HG03064 (cell line): ENCODE results near the gene ADAMTS18.
"Not testable (repeated sequence)": the region's sequence is repeated elsewhere in the genome, so short reads cannot be mapped to it uniquely, and the experiment has no call there.

ENCODE experiments used
- ATAC-seq: cut with Tn5 transposase; IDR thresholded peaks from one replicate; pipeline ENCODE4 v1.9.1; 2021; ENCODE audit warnings: low read depth; ENCODE audit not compliant: unreplicated experiment

The ADAMTS18 gene, protein sequence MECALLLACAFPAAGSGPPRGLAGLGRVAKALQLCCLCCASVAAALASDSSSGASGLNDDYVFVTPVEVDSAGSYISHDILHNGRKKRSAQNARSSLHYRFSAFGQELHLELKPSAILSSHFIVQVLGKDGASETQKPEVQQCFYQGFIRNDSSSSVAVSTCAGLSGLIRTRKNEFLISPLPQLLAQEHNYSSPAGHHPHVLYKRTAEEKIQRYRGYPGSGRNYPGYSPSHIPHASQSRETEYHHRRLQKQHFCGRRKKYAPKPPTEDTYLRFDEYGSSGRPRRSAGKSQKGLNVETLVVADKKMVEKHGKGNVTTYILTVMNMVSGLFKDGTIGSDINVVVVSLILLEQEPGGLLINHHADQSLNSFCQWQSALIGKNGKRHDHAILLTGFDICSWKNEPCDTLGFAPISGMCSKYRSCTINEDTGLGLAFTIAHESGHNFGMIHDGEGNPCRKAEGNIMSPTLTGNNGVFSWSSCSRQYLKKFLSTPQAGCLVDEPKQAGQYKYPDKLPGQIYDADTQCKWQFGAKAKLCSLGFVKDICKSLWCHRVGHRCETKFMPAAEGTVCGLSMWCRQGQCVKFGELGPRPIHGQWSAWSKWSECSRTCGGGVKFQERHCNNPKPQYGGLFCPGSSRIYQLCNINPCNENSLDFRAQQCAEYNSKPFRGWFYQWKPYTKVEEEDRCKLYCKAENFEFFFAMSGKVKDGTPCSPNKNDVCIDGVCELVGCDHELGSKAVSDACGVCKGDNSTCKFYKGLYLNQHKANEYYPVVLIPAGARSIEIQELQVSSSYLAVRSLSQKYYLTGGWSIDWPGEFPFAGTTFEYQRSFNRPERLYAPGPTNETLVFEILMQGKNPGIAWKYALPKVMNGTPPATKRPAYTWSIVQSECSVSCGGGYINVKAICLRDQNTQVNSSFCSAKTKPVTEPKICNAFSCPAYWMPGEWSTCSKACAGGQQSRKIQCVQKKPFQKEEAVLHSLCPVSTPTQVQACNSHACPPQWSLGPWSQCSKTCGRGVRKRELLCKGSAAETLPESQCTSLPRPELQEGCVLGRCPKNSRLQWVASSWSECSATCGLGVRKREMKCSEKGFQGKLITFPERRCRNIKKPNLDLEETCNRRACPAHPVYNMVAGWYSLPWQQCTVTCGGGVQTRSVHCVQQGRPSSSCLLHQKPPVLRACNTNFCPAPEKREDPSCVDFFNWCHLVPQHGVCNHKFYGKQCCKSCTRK (N-terminal part only)

DNA sequence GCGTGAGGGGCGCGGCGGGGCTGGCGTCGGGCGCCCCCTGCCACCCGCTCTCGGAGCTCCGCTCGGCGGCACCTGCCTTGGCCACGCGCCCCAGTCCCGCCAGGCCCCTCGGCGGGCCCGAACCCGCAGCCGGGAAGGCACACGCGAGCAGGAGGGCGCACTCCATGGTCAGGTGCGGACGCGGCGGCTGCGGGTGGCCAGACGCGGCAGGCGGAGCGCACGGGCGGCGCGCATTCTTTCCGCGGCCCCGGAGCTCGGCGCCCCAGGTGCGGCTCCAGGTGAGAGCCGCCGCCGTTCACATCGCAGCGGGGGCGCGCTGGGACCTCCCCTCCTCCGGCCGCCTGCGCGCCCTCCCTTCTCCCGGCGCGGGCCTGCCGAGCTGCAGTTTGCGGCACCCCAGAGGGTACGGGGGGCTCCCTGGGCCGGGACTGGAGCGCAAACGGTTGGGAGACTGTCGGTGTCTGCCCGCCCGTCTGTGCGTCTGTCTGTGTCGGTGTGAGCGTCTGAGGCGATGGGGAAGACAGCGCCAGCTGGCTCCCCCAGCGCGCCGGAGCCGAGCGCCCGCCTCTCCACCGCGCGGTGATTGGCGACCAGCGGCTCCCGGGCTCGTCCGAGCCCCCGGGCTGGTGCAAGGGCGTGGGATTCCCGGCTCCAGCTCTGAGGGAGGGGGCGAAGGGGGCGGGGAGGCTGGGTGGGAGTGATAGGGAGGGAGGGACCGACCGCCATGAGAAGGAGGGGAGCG, at the start of gene ADAMTS18:
Gene ADAMTS18, minus strand, starts transcription at position 505 of the 742 bp plus-strand sequence. Its CDS starts 339 bp downstream, at position 166.
- ATAC-seq, result no peak

DNA sequence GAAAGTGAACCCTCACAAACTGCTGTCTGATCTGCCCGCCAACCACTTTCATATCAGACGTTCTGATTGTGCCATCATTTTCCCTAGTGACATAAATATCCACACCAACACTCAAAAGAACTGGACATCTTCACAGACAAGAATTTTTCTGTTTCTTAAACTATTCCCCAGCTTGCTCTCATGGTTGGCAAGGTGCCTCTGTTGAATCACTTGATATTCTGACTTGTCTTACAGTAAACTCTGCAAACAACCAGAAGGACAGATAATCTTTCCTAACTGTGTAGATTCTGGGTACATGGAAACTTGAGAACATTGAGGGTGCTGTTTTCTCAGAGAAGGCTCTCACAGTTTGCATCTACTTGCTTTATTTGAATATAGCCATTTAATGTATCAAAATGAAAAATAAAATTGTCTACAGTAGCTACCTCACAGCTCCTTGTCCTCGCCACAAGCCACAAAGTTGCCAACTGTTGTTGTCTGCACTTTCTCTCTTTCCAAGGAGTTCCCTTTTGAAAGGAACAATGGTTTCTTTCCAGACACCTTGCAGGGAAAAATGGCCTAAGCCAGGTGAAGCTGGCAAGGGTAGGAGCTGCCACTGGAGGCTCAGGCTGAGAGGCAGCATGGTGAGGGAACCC, 46.0 kb upstream of the ADAMTS18 start:
- ATAC-seq, result no peak

DNA sequence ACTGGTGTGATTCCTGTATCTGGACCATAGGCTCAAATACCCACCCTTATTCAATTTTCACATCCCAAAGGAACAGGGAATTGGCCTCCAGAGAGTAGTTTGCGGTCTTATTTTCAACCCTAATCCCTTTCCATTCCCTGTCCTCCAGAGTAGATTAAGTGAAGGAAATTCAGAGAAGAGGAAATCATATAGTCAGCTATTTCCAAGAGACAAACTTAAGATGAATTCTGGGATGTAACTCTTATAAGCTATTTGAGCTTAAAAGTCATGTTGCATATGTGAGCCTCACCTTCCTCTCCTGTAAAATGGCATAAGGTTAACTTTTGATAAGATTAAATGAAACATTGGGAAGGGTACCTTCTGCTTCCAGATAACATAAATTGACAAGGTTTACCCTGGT, 37.4 kb upstream of the ADAMTS18 start:
- no peak for ATAC-seq

DNA sequence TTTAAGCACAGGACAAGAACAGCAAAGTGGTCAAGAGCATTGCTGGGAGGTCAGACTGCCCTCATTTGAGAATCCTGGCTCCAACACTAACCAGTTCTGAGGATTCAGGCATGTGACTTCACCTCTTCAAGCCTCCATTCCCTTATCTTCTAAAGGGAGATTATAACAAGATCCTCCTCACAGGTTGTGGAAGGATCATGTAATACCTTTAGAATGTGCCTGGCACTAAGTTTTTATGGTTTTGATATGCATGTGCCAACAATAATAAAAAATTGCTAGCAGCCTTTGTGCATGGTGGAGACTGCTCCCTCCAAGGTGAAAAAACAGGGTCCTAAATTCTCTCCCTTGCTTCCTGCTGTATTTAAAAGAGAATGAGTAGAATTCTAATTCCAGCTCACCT, 36.0 kb upstream of the ADAMTS18 start:
- ATAC-seq, result no peak

DNA sequence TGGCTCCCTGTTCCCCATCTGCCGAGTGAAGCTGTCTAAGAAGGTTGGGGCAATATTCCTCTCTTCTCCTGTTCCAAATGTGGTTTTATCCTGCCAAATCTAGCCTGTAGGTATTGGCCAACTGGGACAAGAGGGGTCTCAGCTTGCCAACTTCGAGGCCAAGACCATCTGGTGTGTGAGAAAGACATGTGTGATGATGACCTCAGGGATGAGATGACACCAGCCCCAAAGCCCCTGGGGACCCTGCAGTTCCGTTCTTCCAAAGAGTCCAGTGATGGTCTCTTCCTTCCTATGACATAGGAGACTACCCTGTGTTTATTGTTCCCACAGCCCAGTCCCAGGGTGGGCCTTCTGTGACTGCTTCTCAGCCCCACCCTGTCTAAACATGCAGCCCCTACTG, 34.8 kb upstream of the ADAMTS18 start:
- no peak for ATAC-seq

DNA sequence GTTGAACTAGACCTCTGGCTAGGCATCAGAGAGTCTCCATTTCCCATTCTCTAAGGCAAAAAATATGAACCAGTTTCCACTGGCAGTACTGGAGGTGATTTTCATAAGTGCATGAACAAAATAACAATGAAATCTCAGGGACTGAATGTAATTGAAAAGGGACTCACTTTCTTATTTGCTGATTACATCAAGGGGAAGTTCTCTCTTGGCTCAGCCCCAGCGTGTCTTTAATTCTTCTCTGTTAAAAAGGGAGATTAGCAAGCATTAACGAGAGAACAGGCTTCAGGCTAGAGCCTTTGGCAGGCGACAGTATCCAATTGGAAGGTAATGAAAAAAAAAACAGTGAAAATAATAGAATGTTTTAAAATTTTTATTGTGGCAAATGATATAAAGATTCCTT, 34.0 kb upstream of the ADAMTS18 start:
- no peak for ATAC-seq

DNA sequence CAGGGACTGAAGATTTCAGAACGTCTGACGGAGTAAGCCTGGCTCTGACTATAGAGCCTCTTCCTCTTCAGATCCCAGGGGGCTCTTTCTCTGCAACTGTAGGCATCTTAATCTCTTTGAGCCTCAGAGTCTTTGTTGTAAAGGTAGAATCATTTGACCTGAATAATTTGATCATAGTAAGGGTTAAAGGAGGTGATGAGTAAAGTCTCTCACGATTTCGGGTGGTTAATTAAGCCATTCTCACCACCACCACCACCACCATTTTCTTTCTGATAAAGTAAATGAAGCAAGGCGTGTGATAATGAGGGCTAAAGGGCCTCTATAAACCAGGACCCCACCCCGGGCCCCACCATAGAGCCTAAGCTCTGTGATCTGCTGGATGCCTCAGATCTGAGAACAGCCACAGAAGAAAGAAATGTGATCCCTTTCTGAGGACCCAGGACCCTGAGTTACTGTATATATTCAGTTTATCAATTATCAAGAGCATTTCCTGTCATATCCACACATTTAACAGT, 33.0 kb upstream of the ADAMTS18 start:
- ATAC-seq, result no peak

DNA sequence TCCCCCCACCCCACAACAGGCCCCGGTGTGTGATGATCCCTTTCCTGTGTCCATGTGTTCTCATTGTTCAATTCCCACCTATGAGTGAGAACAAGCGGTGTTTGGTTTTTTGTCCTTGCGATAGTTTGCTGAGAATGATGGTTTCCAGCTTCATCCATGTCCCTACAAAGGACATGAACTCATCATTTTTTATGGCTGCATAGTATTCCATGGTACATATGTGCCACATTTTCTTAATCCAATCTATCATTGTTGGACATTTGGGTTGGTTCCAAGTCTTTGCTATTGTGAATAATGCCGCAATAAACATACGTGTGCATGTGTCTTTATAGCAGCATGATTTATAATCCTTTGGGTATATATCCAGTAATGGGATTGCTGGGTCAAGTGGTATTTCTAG, 28.8 kb upstream of the ADAMTS18 start:
- not testable (repeated sequence) for ATAC-seq

DNA sequence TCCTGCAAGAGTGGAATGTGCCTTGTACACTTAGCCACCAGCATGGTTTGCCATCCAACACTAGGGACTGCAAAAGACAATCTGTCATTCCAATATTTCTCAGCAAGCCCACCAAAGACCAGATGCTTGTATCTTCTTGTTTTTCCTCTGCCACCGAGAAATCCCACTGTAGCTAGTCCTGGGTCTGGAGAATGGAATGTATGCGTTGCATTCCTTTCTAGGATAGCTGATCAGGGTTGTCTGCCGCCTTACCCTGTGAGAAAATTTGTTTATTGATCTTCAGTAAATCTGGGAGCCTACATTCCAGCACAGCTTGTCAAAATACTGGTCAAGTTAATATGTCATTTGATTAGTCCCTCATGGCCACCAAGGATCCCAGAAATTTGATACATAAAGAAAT, 28.1 kb upstream of the ADAMTS18 start:
- no peak for ATAC-seq

DNA sequence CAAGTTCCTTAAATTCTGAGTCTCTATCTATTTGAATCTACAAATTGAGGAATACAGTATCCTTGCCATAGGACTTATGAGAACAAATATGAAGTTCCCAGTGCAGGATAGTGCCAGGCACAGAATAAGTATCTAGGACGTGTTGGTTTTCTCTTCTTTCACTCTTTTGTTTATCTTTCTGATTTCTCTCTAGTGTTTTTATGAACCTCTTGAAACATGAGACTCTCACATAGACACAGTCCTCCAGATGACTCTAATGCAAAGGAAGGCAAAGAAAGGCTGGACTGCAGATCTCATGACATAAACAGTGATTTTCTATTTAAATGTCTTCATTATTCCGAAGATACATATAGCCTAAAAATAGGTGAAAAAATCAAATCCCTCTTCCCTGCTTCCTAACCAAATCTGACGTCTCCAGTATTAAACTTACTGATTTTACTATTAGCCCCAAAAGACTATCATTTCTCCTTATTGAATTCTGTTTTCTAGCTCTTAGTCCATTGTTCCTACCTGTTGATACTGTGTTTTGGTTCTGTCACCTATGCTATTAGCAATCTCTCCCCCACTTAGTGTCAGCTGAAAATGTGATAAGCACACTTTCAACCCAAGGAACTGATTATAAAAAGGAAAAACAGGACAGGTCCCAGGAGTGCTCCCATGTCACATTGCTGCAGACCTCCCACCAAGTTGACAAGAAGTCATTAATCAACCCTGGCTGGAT, 24.9 kb upstream of the ADAMTS18 start:
- ATAC-seq, result no peak

DNA sequence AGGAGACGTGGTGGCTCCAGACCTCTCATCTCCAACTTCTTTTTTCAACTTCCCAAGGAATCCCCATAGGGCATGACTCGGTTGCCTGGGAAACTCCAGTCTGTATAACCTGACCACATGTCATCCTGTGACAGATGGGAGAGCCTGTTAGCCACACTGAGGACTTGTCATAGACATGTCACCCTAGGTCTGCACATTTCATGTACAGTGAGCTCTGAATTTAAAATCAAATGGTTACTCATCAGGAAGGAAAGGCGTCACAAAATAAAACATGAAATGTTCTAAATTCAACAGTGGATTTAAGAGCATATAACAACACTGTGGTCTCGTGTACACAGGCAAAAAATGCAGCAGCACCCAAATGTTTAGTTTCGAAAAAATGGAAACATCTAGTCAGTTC, 22.2 kb upstream of the ADAMTS18 start:
- ATAC-seq, result no peak

DNA sequence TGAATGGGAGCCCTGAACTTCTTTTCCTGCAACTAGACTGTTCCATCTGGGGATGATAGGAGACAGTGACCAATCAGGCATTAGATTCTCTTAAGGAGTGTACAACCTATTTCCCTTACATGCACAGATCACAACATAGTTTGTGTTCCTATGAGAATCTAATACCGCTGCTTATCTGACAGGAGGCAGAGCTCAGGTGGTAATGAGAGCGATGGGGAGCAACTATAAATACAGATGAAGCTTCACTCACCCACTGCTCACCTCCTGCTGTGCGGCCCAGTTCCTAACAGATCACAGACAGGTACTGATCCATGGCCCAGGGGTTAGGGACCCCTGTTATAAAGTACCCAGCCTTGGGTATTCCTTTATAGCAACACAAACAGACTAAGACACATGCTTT, 17.4 kb upstream of the ADAMTS18 start:
- no peak for ATAC-seq

DNA sequence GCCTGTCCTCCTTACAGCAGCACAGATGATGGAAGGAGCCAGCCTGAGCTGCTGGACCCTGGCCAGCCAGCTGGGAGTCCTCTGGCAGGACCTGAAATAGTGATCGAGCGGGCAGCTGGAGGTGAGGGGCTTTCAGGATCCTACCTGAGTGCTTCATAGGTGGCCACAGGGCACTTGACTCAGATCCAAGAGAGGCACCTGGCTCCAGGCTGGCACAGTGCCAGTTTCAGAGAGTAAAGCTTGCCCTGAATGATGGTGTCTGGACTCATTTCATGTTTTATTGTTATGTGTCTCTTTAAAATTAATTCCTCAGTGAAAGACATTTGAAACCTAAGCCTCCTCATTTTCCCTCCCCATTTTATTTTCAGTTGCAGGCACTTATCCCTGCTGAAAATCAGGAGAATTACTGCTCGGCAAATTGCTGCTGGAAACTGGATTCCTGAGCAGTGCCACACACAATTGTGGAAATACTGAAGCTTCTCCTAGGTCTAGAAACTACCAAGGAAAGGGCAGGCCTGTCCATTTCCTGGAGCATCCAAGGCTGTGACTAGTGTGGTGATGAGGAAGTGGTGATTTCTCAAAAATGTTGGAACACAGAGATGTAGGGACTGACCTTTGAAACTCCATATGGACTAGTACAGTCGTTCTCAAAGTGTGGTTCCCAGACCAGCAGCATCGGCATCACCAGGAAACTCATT, 16.1 kb upstream of the ADAMTS18 start:
- no peak for ATAC-seq

DNA sequence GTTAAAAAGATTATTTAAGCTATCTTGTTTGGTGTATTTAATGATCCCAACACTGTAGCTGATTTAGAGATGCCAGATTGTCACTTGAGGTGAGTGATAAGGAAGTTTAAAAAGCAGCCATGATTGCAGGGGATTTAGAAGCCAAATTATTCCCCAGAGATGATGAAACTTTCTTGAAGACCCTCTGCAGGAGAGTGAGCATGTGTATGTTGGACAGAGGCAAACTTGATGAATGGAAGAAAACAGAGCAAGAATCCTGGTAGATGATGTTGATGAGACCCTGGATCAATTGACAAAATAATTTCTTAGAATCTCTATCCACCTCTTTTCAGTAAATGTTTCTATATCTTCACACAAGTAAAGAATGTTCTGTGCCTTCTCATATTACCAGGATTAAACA, 14.4 kb upstream of the ADAMTS18 start:
- ATAC-seq, result no peak

DNA sequence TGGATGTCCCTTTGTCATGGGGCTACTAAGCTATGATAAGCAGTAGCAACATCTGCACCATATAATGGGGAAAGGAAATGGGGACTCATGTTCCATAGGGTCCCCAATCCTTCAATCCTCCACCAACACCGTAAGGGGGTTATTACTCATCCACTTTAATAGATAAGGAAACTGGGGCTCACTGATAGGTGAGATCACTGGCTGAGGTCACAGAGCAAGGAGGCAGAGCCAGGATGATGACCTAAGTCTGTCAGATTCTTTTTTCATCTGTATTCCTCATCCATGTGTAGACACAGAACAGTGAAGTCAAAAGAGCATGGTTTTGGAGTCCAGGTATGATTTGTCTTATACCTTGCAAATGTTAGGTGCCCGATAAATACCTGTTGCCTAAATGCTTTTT, 10.5 kb upstream of the ADAMTS18 start:
- no peak for ATAC-seq

DNA sequence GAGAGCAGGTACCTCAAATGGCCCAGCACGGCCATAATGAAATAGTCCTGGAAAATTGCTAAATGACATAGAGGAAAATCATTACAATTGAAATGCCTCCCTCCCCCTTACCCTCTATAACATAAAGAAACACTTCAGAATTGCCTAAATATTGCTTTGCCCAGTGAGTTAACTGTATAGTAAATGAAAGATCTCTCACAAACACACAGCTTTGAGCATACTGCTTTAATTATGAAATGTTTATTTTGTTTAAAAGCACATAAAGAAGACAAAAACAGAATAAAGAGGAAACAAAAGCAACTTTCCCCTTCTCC, 9.3 kb upstream of the ADAMTS18 start:
- no peak for ATAC-seq

DNA sequence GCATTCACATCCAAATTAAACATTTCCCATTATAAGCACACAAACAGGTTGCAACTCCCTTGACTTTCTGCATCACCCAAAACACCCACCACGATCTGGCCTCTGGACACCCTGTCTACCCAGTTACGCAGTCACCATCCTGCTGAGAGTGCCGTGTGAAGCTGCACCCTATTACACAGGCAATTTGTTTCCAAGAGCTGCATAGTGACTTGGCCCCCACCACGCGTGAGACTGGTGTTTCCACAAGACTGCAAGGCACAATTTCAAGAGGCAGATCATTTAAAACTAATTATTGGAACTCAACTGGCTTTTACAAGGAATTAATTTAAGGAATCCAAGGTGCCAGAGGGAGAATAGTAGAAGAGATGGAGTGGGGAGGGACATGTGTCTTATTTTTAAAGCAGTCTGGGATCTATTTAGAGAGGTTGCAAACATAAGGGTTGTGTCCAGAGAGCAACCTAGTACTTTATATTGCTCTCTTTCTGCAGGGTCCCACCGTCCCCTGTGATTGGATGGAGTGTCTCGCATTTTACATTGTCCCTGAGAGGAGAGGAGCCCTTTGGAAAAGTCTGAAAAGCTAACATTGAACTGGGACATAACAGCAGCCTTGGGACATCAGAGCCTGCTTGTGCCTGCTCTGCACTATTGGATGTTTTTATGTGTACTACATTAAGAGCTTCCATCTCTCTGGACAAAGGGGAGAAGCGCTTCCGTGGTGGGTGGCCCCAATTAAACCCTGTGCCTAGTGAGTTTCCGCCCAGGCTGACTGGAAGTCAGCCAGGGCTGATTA, 8.7 kb upstream of the ADAMTS18 start:
- ATAC-seq, result no peak

DNA sequence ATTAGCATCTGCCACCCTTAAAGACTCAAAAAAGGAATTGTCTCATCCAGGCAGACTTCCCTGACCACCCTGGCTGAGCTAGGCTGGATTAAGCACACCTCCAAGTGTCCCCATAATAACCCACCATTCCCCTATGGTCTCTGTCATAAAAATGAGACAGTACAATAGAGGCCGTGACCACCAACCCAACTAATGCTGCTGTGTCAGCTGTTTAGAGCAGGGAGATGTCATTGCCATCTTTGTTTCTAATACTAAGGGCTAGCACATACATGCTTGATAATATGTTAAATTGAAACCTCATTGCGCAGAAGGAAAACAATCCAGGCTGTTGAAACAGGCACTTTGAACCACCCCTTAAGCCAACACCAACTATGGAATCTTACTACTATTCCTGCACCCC, 7.2 kb upstream of the ADAMTS18 start:
- no peak for ATAC-seq
